IMR-90 (cell line): ENCODE measurements around the gene NCKAP5.

Experiments
- CEBPB ChIP-seq: IDR thresholded peaks from 2 replicates; pipeline ENCODE4 v1.6.1; 2012; ENCODE audit warnings: low read depth, low read length, improper control_type of control experiment
- FOS ChIP-seq: fragments of 150-350 bp; IDR thresholded peaks from 2 replicates; pipeline ENCODE4 v1.6.1; 2016; ENCODE audit warnings: low read depth, low read length
- MXI1 ChIP-seq: IDR thresholded peaks from 2 replicates; pipeline ENCODE4 v1.6.1; 2012; ENCODE audit warnings: low read depth, mild to moderate bottlenecking, low read length, moderate library complexity, borderline replicate concordance
- POLR2A ChIP-seq: IDR thresholded peaks from 2 replicates; pipeline ENCODE4 v1.6.1; 2012; ENCODE audit warnings: mild to moderate bottlenecking, low read depth, low read length
- RAD21 ChIP-seq: IDR thresholded peaks from 2 replicates; pipeline ENCODE4 v1.6.1; 2012; ENCODE audit warnings: low read length, improper control_type of control experiment
- RCOR1 ChIP-seq: IDR thresholded peaks from 2 replicates; pipeline ENCODE4 v1.6.1; 2012; ENCODE audit warnings: mild to moderate bottlenecking, low read length, improper control_type of control experiment; ENCODE audit not compliant: insufficient replicate concordance
- RFX5 ChIP-seq: IDR thresholded peaks from 2 replicates; pipeline ENCODE4 v1.8.0; 2012; ENCODE audit warnings: low read depth, mild to moderate bottlenecking, low read length, moderate library complexity
- SMC3 ChIP-seq: fragments of 150-350 bp; IDR thresholded peaks from 2 replicates; pipeline ENCODE4 v1.6.1; 2016; ENCODE audit warnings: low read depth, mild to moderate bottlenecking, antibody characterized with exemption, low read length, moderate library complexity
- TF ChIP-seq, protein P1 (sequence below): conservative IDR thresholded peaks from 2 replicates; pipeline ENCODE4 v1.5.1; 2012; ENCODE audit warnings: mild to moderate bottlenecking, low read depth, low read length, improper control_type of control experiment

DNA sequence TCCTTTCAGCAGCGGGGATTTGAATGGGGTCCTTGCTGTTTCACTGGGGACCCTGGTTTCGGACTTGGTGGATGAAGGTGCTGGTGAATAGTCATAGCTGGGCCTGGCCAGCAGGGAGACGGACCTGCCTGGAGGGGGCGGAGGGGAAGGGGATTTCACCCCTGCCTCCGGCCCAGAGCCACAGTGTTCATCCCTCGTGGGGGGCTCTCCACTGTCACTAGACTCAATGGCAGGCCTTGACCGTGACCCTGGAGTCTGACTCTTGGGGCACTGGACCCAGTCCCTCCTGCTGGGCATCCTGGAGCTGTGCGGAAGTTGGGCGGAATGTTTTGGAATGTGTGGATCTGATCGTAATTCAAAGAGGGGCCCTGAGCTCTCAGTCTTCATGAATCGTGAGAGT lies 784.4 kb downstream of the NCKAP5 start:
- no peak for TF ChIP-seq RCOR1
- TF ChIP-seq, protein P1, sequence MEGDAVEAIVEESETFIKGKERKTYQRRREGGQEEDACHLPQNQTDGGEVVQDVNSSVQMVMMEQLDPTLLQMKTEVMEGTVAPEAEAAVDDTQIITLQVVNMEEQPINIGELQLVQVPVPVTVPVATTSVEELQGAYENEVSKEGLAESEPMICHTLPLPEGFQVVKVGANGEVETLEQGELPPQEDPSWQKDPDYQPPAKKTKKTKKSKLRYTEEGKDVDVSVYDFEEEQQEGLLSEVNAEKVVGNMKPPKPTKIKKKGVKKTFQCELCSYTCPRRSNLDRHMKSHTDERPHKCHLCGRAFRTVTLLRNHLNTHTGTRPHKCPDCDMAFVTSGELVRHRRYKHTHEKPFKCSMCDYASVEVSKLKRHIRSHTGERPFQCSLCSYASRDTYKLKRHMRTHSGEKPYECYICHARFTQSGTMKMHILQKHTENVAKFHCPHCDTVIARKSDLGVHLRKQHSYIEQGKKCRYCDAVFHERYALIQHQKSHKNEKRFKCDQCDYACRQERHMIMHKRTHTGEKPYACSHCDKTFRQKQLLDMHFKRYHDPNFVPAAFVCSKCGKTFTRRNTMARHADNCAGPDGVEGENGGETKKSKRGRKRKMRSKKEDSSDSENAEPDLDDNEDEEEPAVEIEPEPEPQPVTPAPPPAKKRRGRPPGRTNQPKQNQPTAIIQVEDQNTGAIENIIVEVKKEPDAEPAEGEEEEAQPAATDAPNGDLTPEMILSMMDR, result no peak
- no peak for TF ChIP-seq FOS
- no peak for TF ChIP-seq SMC3
- TF ChIP-seq CEBPB, result no peak
- no peak for TF ChIP-seq POLR2A
- TF ChIP-seq MXI1, result no peak
- TF ChIP-seq RFX5, result no peak
- TF ChIP-seq RAD21, result no peak
